PC-9 (cell line): ENCODE results near the gene TFAP2D. TPM values are rescaled to one million over a fixed set of nuclear protein-coding genes. Genes with fewer than 3 reads are reported as not detected.

Source experiments
- BruUV-seq: library from RNA; stranded (reverse); fragments of 400-500 nt; replicated peaks from 2 replicates; lab custom pipeline; 2021; lab: Mats Ljungman, UMichigan
- CTCF ChIA-PET: fragments of 300-600 bp; sonication (Branson Sonifier 250); formaldehyde crosslinking; loops from one replicate; lab custom pipeline; 2022; ENCODE audit warnings: antibody characterized with exemption; lab: Charles Lee
- POLR2A ChIA-PET: fragments of 300-600 bp; sonication (Branson Sonifier 250); formaldehyde crosslinking; loops from one replicate; lab custom pipeline; 2022; ENCODE audit warnings: antibody characterized with exemption; ENCODE audit not compliant: unreplicated experiment; lab: Charles Lee
- DNase-seq, 2 experiments: peaks; one replicate each; pipeline versions ENCODE4 v3.0.0 to v3.0.0-alpha.2; 2015 to 2022; ENCODE audit warnings: mixed read lengths in 1 of 2
- H2AFZ ChIP-seq: fragments of 200-600 bp; sonication (generic); 2 replicates; pipeline ENCODE4 v1.8.1; 2017; ENCODE audit warnings: antibody characterized with exemption
- H3F3A ChIP-seq: fragments of 200-600 bp; sonication (generic); 2 replicates; pipeline ENCODE4 v1.8.1; 2017; ENCODE audit warnings: antibody characterized with exemption, mild to moderate bottlenecking, low read depth; ENCODE audit not compliant: insufficient read depth
- H3K27ac ChIP-seq: fragments of 200-600 bp; sonication (generic); 2 replicates; pipeline ENCODE4 v1.6.1; 2016; ENCODE audit warnings: mixed run types
- H3K27me3 ChIP-seq: fragments of 200-600 bp; sonication (generic); 2 replicates; pipeline ENCODE4 v1.6.1; 2016; ENCODE audit warnings: low read depth, mixed run types; ENCODE audit not compliant: insufficient read depth
- H3K36me3 ChIP-seq: fragments of 200-600 bp; sonication (generic); 2 replicates; pipeline ENCODE4 v1.6.1; 2016; ENCODE audit warnings: low read depth, mixed run types
- H3K4me1 ChIP-seq: fragments of 200-600 bp; sonication (generic); replicated peaks from 2 replicates; pipeline ENCODE4 v1.6.1; 2016; ENCODE audit warnings: mixed run types; ENCODE audit not compliant: insufficient read depth
- H3K4me2 ChIP-seq: fragments of 200-600 bp; sonication (generic); 2 replicates; pipeline ENCODE4 v1.6.1; 2017; ENCODE audit warnings: mixed run types
- H3K4me3 ChIP-seq: fragments of 200-600 bp; sonication (generic); 2 replicates; pipeline ENCODE4 v1.6.1; 2016; ENCODE audit warnings: mixed run types
- H3K79me2 ChIP-seq: fragments of 200-600 bp; sonication (generic); 2 replicates; pipeline ENCODE4 v1.6.1; 2017; ENCODE audit warnings: low read depth, mixed run types
- H3K9me2 ChIP-seq: fragments of 200-600 bp; sonication (generic); 2 replicates; pipeline ENCODE4 v1.8.1; 2017; ENCODE audit warnings: mild to moderate bottlenecking; ENCODE audit not compliant: insufficient read depth
- H3K9me3 ChIP-seq: fragments of 200-600 bp; sonication (generic); 2 replicates; pipeline ENCODE4 v1.8.1; 2016; ENCODE audit warnings: low read depth; ENCODE audit not compliant: insufficient read depth
- H4K20me1 ChIP-seq: fragments of 200-600 bp; sonication (generic); 2 replicates; pipeline ENCODE4 v1.8.1; 2017; ENCODE audit not compliant: insufficient read depth
- CTCF ChIP-seq: fragments of 200-600 bp; sonication (generic); conservative IDR thresholded peaks from 2 replicates; pipeline ENCODE4 v1.6.1; 2017; ENCODE audit warnings: mixed run types, antibody characterized with exemption, mild to moderate bottlenecking, moderate library complexity
- EZH2 ChIP-seq: fragments of 200-600 bp; sonication (generic); IDR thresholded peaks from 2 replicates; pipeline ENCODE4 v1.8.0; 2017; ENCODE audit warnings: antibody characterized with exemption, low read depth
- intact Hi-C: fragments of 100-400 bp; cut with micrococcal nuclease; formaldehyde crosslinking; loops from one replicate; pipeline ENCODE4 v1.10.0; 2022; ENCODE audit not compliant: unreplicated experiment
- total RNA-seq: library from RNA; stranded (reverse); gene quantifications from 2 replicates; pipeline ENCODE4 v1.2.3, GENCODE V29; 2021

The TFAP2D gene
- total RNA-seq, 1 experiment from 2014 or later = not detected

- H4K20me1 ChIP-seq = no peaks in the 10 kb centered on the region
- no peaks in the 10 kb centered on the region for H3K36me3 ChIP-seq
- no peak overlapping the region for H3K27ac ChIP-seq
- no peaks in the 10 kb centered on the region for H3F3A ChIP-seq
- H2AFZ ChIP-seq = no peak overlapping the region
- no TSS peak for BruUV-seq
- CTCF ChIA-PET = interaction anchor here (0.5 kb wide), 1 partner anchor 1323 kb away, joined by 3 read pairs; no protein-coding TSS in a partner anchor
- peaks cover 3% of the 10 kb centered on the region; the same call in 1 of the 2 replicates for H3K9me2 ChIP-seq
- no peaks in the 10 kb centered on the region for H3K79me2 ChIP-seq
- DNase-seq = no peak
- no peaks in the 10 kb centered on the region for H3K9me3 ChIP-seq
- no peaks in the 10 kb centered on the region for H3K4me1 ChIP-seq
- TF ChIP-seq CTCF = no peak
- no peak for TF ChIP-seq EZH2
- no peaks in the 10 kb centered on the region for H3K27me3 ChIP-seq
- intact Hi-C loops = no loop called here
- POLR2A ChIA-PET = no interaction called here
- H3K4me3 ChIP-seq = no peak overlapping the region
- no peak overlapping the region for H3K4me2 ChIP-seq
Measured at GRCh38 chr6:50681213-50681824, 32.0 kb upstream of the TFAP2D start.

GRCh38 chr6:50689210-50689609, 24.1 kb upstream of the TFAP2D start:
- H3K27me3 ChIP-seq = no peaks in the 10 kb centered on the region
- H4K20me1 ChIP-seq = no peaks in the 10 kb centered on the region
- no peaks in the 10 kb centered on the region for H3K36me3 ChIP-seq
- no peak overlapping the region for H3K4me3 ChIP-seq
- no peaks in the 10 kb centered on the region for H3K79me2 ChIP-seq
- H3K9me2 ChIP-seq = no peaks in the 10 kb centered on the region
- H3K27ac ChIP-seq = no peak overlapping the region
- no peak overlapping the region for H2AFZ ChIP-seq
- DNase-seq = no peak
- no TSS peak for BruUV-seq
- H3K4me2 ChIP-seq = no peak overlapping the region
- H3K4me1 ChIP-seq = no peaks in the 10 kb centered on the region
- H3K9me3 ChIP-seq = no peaks in the 10 kb centered on the region
- ChIA-PET CTCF (no interaction called here), POLR2A (no interaction called here)
- TF ChIP-seq EZH2 (no peak), CTCF (no peak)
- H3F3A ChIP-seq = no peaks in the 10 kb centered on the region
- intact Hi-C loops = no loop called here

- CTCF ChIA-PET = interaction anchor here (0.6 kb wide), 1 partner anchor 34 kb away, joined by 6 read pairs; no protein-coding TSS in a partner anchor
- intact Hi-C loops = no loop called here
- Histone ChIP-seq H3F3A (no peaks in the 10 kb centered on the region), H3K9me2 (no peaks in the 10 kb centered on the region), H3K36me3 (no peaks in the 10 kb centered on the region), H3K27me3 (no peaks in the 10 kb centered on the region), H4K20me1 (no peaks in the 10 kb centered on the region), H3K4me1 (no peaks in the 10 kb centered on the region), H3K9me3 (no peaks in the 10 kb centered on the region), H3K27ac (no peak overlapping the region), H3K79me2 (no peaks in the 10 kb centered on the region), H3K4me3 (no peak overlapping the region), H2AFZ (no peak overlapping the region), H3K4me2 (no peak overlapping the region)
- TF ChIP-seq EZH2 (no peak), CTCF (no peak)
- no TSS peak for BruUV-seq
- POLR2A ChIA-PET = no interaction called here
- DNase-seq = no peak
Measured at GRCh38 chr6:50691814-50692495, 21.4 kb upstream of the TFAP2D start.
